Ishikawa (cell line): ENCODE measurements around the gene COL18A1.

Experiments
- CEBPB ChIP-seq: IDR thresholded peaks from 2 replicates; pipeline ENCODE4 v1.6.1; 2012
- CREB1 ChIP-seq: IDR thresholded peaks from 2 replicates; pipeline ENCODE4 v1.6.1; 2012; ENCODE audit warnings: low read depth
- EGR1 ChIP-seq: IDR thresholded peaks from 2 replicates; pipeline ENCODE4 v1.6.1; 2012
- EP300 ChIP-seq: IDR thresholded peaks from 2 replicates; pipeline ENCODE4 v1.6.1; 2012; ENCODE audit warnings: borderline replicate concordance
- FOXM1 ChIP-seq: IDR thresholded peaks from 2 replicates; pipeline ENCODE4 v1.6.1; 2012; ENCODE audit warnings: low read depth, borderline replicate concordance
- MAX ChIP-seq: IDR thresholded peaks from 2 replicates; pipeline ENCODE4 v1.6.1; 2012
- NFIC ChIP-seq: IDR thresholded peaks from 2 replicates; pipeline ENCODE4 v1.6.1; 2012
- RAD21 ChIP-seq: IDR thresholded peaks from 2 replicates; pipeline ENCODE4 v1.6.1; 2012; ENCODE audit warnings: low read depth
- REST ChIP-seq: IDR thresholded peaks from 2 replicates; pipeline ENCODE4 v1.6.1; 2012; ENCODE audit warnings: low read depth, mild to moderate bottlenecking
- TAF1 ChIP-seq: IDR thresholded peaks from 2 replicates; pipeline ENCODE4 v1.6.1; 2012; ENCODE audit warnings: low read depth, mild to moderate bottlenecking
- TCF12 ChIP-seq: IDR thresholded peaks from 2 replicates; pipeline ENCODE4 v1.6.1; 2012; ENCODE audit warnings: low read depth
- TEAD4 ChIP-seq: IDR thresholded peaks from 2 replicates; pipeline ENCODE4 v1.6.1; 2012
- USF1 ChIP-seq: IDR thresholded peaks from 2 replicates; pipeline ENCODE4 v1.6.1; 2012
- YY1 ChIP-seq: IDR thresholded peaks from 2 replicates; pipeline ENCODE4 v1.6.1; 2012; ENCODE audit warnings: low read depth
- ZBTB7A ChIP-seq: IDR thresholded peaks from 2 replicates; pipeline ENCODE4 v1.6.1; 2012; ENCODE audit warnings: low read depth

Gene COL18A1

GRCh38 chr21:45504021-45504515, 99.1 kb downstream of the COL18A1 start:
- TF ChIP-seq RAD21 (no peak), EGR1 (no peak), EP300 (no peak), TCF12 (no peak), REST (no peak), CREB1 (no peak), YY1 (no peak), CEBPB (no peak), TAF1 (no peak), FOXM1 (no peak), TEAD4 (no peak), NFIC (no peak), MAX (no peak), ZBTB7A (no peak), USF1 (no peak)

- TF ChIP-seq TCF12 (no peak), CEBPB (no peak), CREB1 (no peak), USF1 (no peak), ZBTB7A (0 out of 2 replicates have a peak, but pooled peaks have one; percentile 13), YY1 (no peak)
Observed at GRCh38 chr21:45504516-45505415, 99.8 kb downstream of the COL18A1 start.

GRCh38 chr21:45505416-45506021, 100.6 kb downstream of the COL18A1 start:
- TF ChIP-seq ZBTB7A (0 out of 2 replicates have a peak, but pooled peaks have one; percentile 45), RAD21 (no peak), NFIC (peak; percentile 89), EP300 (0 out of 2 replicates have a peak, but pooled peaks have one; percentile 51), TAF1 (no peak), REST (no peak), CEBPB (no peak), TEAD4 (no peak), MAX (peak; percentile 99), TCF12 (peak; percentile 89), EGR1 (no peak), USF1 (0 out of 2 replicates have a peak, but pooled peaks have one; percentile 25), FOXM1 (no peak), CREB1 (no peak), YY1 (no peak)

- TF ChIP-seq MAX, result no peak
- no peak for TF ChIP-seq REST
- TF ChIP-seq EP300, result no peak
- no peak for TF ChIP-seq CEBPB
- TF ChIP-seq RAD21, result no peak
Observed at GRCh38 chr21:45506241-45506817, 101.4 kb downstream of the COL18A1 start.
